AG04449 (cell line): Measurements from ENCODE around the gene DHX58.
A peak's percentile ranks its signal among the peaks of the same experiment; 100 is the strongest.

Experiments used
- CTCF ChIA-PET: fragments of 350-600 bp; formaldehyde crosslinking; extraction: SDS; loops from one replicate; lab custom pipeline; 2021; ENCODE audit warnings: antibody characterized with exemption; lab: Yijun Ruan, JAX
- POLR2A ChIA-PET: fragments of 400-600, 350-600 bp; formaldehyde crosslinking; extraction: SDS; loops from one replicate; lab custom pipeline; 2020; ENCODE audit warnings: antibody characterized with exemption, inconsistent platforms; lab: Yijun Ruan, JAX
- DNase-seq: peaks from one replicate; pipeline ENCODE4 v3.0.0-alpha.2; 2010; ENCODE audit warnings: low read depth, low spot score
- H3K4me3 ChIP-seq: 2 replicates; pipeline ENCODE4 v1.5.1; 2011; ENCODE audit warnings: low read depth, mild to moderate bottlenecking, control low read depth, low read length
- TF ChIP-seq, protein P1 (sequence below): IDR thresholded peaks from one replicate; pipeline ENCODE4 v1.5.1; 2011; ENCODE audit warnings: mild to moderate bottlenecking, moderate library complexity, low read length, control low read depth, inconsistent platforms; ENCODE audit not compliant: insufficient read depth; ENCODE audit errors: missing control alignments

Gene DHX58

GRCh38 chr17:42112552-42113176, at the start of gene DHX58:
Gene DHX58, minus strand, starts transcription at chr17:42112714. Its CDS starts 822 bp downstream, at chr17:42111892.
- POLR2A ChIA-PET, result interaction anchor here (0.6 to 2.3 kb wide), 5 partner anchors 85 to 290 kb away, joined by 3 to 7 read pairs (median 4); partner anchors contain the start of genes CNP, DNAJC7 and NKIRAS2
- H3K4me3 ChIP-seq, result peak within 1 kb of the TSS; percentile 55
- DNase-seq, result peak; percentile 36
- CTCF ChIA-PET, result interaction anchor here (2.4 to 25.6 kb wide), 5 partner anchors 8 to 150 kb away, joined by 7 to 451 read pairs (median 52); partner anchors contain the start of genes CNP, DNAJC7, KAT2A and NKIRAS2
- TF ChIP-seq, protein P1, sequence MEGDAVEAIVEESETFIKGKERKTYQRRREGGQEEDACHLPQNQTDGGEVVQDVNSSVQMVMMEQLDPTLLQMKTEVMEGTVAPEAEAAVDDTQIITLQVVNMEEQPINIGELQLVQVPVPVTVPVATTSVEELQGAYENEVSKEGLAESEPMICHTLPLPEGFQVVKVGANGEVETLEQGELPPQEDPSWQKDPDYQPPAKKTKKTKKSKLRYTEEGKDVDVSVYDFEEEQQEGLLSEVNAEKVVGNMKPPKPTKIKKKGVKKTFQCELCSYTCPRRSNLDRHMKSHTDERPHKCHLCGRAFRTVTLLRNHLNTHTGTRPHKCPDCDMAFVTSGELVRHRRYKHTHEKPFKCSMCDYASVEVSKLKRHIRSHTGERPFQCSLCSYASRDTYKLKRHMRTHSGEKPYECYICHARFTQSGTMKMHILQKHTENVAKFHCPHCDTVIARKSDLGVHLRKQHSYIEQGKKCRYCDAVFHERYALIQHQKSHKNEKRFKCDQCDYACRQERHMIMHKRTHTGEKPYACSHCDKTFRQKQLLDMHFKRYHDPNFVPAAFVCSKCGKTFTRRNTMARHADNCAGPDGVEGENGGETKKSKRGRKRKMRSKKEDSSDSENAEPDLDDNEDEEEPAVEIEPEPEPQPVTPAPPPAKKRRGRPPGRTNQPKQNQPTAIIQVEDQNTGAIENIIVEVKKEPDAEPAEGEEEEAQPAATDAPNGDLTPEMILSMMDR, result no peak

DNA sequence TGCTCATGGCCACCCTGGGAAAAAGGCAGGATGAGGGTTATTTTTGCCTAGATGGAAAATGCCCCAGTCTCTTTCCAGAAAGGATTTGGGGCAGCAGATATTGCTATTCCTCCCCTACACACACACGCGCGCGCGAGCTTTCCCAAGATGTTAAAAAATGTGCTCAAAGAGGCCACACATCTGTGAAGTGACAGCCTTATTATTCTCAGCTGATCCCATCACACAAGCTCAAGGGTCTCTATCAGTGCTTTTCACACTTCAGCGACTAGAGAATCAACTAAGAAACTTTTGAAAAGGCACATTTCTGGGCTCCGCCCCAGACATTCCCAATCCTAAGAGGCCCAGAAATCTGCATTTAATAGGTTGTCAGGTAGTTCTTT, 48.0 kb upstream of the DHX58 start:
- POLR2A ChIA-PET, result no interaction called here
- CTCF ChIA-PET, result interaction anchor here (1.0 kb wide), 1 partner anchor 20 kb away, joined by 3 read pairs; the partner anchor contains the start of gene KCNH4
- TF ChIP-seq, protein P1, result no peak

DNA sequence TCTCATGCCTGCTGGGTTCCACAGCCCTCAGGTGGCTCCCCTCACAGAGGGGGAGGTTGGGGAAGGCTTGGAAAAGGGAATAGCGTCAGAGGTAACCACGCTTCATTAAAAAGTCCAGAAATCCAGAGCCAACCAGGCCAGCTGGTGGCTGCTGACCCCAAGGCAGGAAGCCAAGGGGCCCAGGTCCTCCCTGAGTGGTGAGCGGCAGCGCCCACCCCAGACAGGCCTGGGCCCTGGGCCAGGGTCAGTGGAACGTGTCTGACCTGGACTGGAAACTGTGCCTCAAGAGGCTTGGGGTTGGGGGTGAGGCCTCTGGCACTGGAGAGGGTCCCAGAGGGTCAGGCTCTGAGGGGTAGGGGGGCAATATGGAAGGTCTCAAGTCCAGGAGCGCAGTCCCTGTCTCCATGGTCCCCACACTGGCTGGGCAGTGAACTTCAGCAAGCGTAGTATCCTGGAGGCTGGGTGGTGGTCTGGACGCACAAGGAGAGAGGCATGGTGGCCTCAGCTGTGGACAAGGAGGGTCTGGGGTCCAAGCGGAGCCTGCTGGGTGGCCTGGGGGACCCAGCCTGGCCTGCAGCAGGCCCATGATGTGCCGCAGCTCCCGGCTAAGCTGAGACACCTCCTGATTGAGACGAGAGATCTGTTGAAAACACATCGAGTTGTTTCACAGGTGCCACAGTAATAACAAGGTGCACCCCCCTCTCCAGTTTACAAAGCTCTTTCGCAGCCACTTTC, 47.4 kb upstream of the DHX58 start:
- ChIA-PET POLR2A (no interaction called here), CTCF (interaction anchor here (1.0 kb wide), 1 partner anchor 21 kb away, joined by 3 read pairs; the partner anchor contains the start of gene KCNH4)
- TF ChIP-seq, protein P1, result no peak

More for the DNA sequence above, 48.0 kb upstream of the DHX58 start:
- no peak for DNase-seq
- no peak overlapping the region for H3K4me3 ChIP-seq

GRCh38 chr17:42155614-42156045, 43.1 kb upstream of the DHX58 start:
- POLR2A ChIA-PET, result interaction anchor here (1.0 to 1.6 kb wide), 2 partner anchors 24 to 34 kb away, joined by 3 to 4 read pairs; partner anchors contain the start of gene KAT2A
- H3K4me3 ChIP-seq, result peak overlapping the region; percentile 57
- CTCF ChIA-PET, result interaction anchor here (0.7 to 1.8 kb wide), 3 partner anchors 12 to 38 kb away, joined by 3 to 4 read pairs (median 4); no protein-coding TSS in a partner anchor
- no peak for DNase-seq
- TF ChIP-seq, protein P1, result no peak

More for the DNA sequence above, 47.4 kb upstream of the DHX58 start:
- no peak overlapping the region for H3K4me3 ChIP-seq
- no peak for DNase-seq

GRCh38 chr17:42153919-42154742, 41.6 kb upstream of the DHX58 start:
- TF ChIP-seq, protein P1, result no peak
- CTCF ChIA-PET, result interaction anchor here (0.9 to 2.5 kb wide), 7 partner anchors 11 to 135 kb away, joined by 3 to 13 read pairs (median 3); no protein-coding TSS in a partner anchor
- POLR2A ChIA-PET, result interaction anchor here (0.6 to 1.6 kb wide), 2 partner anchors 11 to 244 kb away, joined by 3 to 8 read pairs; no protein-coding TSS in a partner anchor
- peak overlapping the region; percentile 89 for H3K4me3 ChIP-seq
- DNase-seq, result no peak
